HepG2 (cell line): Measurements from ENCODE around the gene RAB3D. TPM values are rescaled to one million over a fixed set of nuclear protein-coding genes. Genes with fewer than 3 reads are reported as not detected.
A peak's percentile ranks its signal among the peaks of the same experiment; 100 is the strongest.

ENCODE experiments used
- CBX5 ChIP-seq: sonication (generic); formaldehyde crosslinking; IDR thresholded peaks from 2 replicates; pipeline ENCODE4 v1.4.0; 2020; ENCODE audit warnings: missing genetic modification reagents, borderline replicate concordance
- CCAR2 ChIP-seq: fragments of 200-400 bp; formaldehyde crosslinking; optimal IDR thresholded peaks from 2 replicates; pipeline ENCODE3; 2018; ENCODE audit warnings: low read depth, mild to moderate bottlenecking, low read length, moderate library complexity
- ETV5 ChIP-seq: IDR thresholded peaks from 2 replicates; pipeline ENCODE4 v1.6.1; 2018; ENCODE audit warnings: missing biosample characterization, missing genetic modification reagents, inconsistent platforms, borderline replicate concordance
- ETV6 ChIP-seq: sonication (generic); formaldehyde crosslinking; conservative IDR thresholded peaks from 2 replicates; pipeline ENCODE4 v1.4.0; 2020; ENCODE audit warnings: missing genetic modification reagents
- GFI1 ChIP-seq: sonication (generic); formaldehyde crosslinking; IDR thresholded peaks from 2 replicates; pipeline ENCODE4 v1.5.0; 2020; ENCODE audit warnings: missing genetic modification reagents, mild to moderate bottlenecking, borderline replicate concordance
- HNF1B ChIP-seq: sonication (generic); formaldehyde crosslinking; IDR thresholded peaks from 2 replicates; pipeline ENCODE4 v1.5.1; 2020; ENCODE audit warnings: mild to moderate bottlenecking, moderate library complexity, missing genetic modification reagents
- HOXA9 ChIP-seq: sonication (generic); formaldehyde crosslinking; IDR thresholded peaks from 2 replicates; pipeline ENCODE4 v1.8.1; 2022; ENCODE audit warnings: missing genetic modification reagents, mild to moderate bottlenecking, moderate library complexity, borderline replicate concordance
- NFE2L1 ChIP-seq: sonication (generic); formaldehyde crosslinking; IDR thresholded peaks from 2 replicates; pipeline ENCODE4 v1.4.0; 2020; ENCODE audit warnings: missing genetic modification reagents, mild to moderate bottlenecking, borderline replicate concordance
- NKX3-1 ChIP-seq: sonication (generic); formaldehyde crosslinking; IDR thresholded peaks from 2 replicates; pipeline ENCODE4 v1.5.0; 2020; ENCODE audit warnings: missing genetic modification reagents
- POLR2A ChIP-seq, 2 experiments: IDR thresholded peaks; 2 replicates each; pipeline ENCODE4 v1.6.1; 2011; ENCODE audit warnings: low read depth in 2 of 2, low read length in 2 of 2, mild to moderate bottlenecking in 1 of 2, moderate library complexity in 1 of 2; ENCODE audit not compliant: insufficient read depth in 1 of 2
- SIX4 ChIP-seq: sonication (generic); formaldehyde crosslinking; IDR thresholded peaks from 2 replicates; pipeline ENCODE4 v1.4.0; 2020; ENCODE audit warnings: missing genetic modification reagents
- SKI ChIP-seq: fragments of 450-650 bp; IDR thresholded peaks from one replicate; pipeline ENCODE4 v1.6.1; 2018; ENCODE audit warnings: mild to moderate bottlenecking; ENCODE audit not compliant: partially characterized antibody
- SMARCE1 ChIP-seq: fragments of 450-650 bp; IDR thresholded peaks from 2 replicates; pipeline ENCODE4 v1.6.1; 2017; ENCODE audit warnings: borderline replicate concordance
- SNRNP70 ChIP-seq: fragments of 200-400 bp; formaldehyde crosslinking; IDR thresholded peaks from 2 replicates; pipeline ENCODE4 v1.6.1; 2017; ENCODE audit warnings: mild to moderate bottlenecking, low read depth, low read length, moderate library complexity
- TBL1XR1 ChIP-seq: fragments of 150-350 bp; IDR thresholded peaks from 2 replicates; pipeline ENCODE4 v1.6.1; 2014; ENCODE audit warnings: borderline replicate concordance, low read length; ENCODE audit not compliant: partially characterized antibody
- ZBTB10 ChIP-seq: sonication (generic); formaldehyde crosslinking; IDR thresholded peaks from 2 replicates; pipeline ENCODE4 v1.4.0; 2020; ENCODE audit warnings: missing genetic modification reagents, borderline replicate concordance
- ZBTB44 ChIP-seq: sonication (generic); formaldehyde crosslinking; IDR thresholded peaks from 2 replicates; pipeline ENCODE4 v1.4.0; 2020; ENCODE audit warnings: missing genetic modification reagents
- ZBTB7B ChIP-seq: sonication (generic); formaldehyde crosslinking; IDR thresholded peaks from 2 replicates; pipeline ENCODE4 v1.4.0; 2020; ENCODE audit warnings: missing genetic modification reagents
- ZNF263 ChIP-seq: sonication (generic); formaldehyde crosslinking; IDR thresholded peaks from 2 replicates; pipeline ENCODE4 v1.4.0; 2020; ENCODE audit warnings: missing genetic modification reagents
- ZNF3 ChIP-seq: IDR thresholded peaks from 2 replicates; pipeline ENCODE4 v1.7.0; 2017; ENCODE audit warnings: inconsistent platforms
- ZNF572 ChIP-seq: sonication (generic); formaldehyde crosslinking; IDR thresholded peaks from 2 replicates; pipeline ENCODE4 v1.5.1; 2020; ENCODE audit warnings: mild to moderate bottlenecking, missing genetic modification reagents
- ZNF576 ChIP-seq: sonication (generic); formaldehyde crosslinking; IDR thresholded peaks from 2 replicates; pipeline ENCODE4 v1.4.0; 2020; ENCODE audit warnings: mild to moderate bottlenecking, missing genetic modification reagents
- ZNF672 ChIP-seq: sonication (generic); formaldehyde crosslinking; IDR thresholded peaks from 2 replicates; pipeline ENCODE4 v1.8.1; 2022; ENCODE audit warnings: missing genetic modification reagents
- ZNF724P ChIP-seq: sonication (generic); formaldehyde crosslinking; IDR thresholded peaks from 2 replicates; pipeline ENCODE4 v1.8.0; 2022; ENCODE audit warnings: missing genetic modification reagents, borderline replicate concordance
- ZNF781 ChIP-seq: sonication (generic); formaldehyde crosslinking; IDR thresholded peaks from 2 replicates; pipeline ENCODE4 v1.5.1; 2020; ENCODE audit warnings: borderline replicate concordance, mild to moderate bottlenecking, missing genetic modification reagents; ENCODE audit errors: not compliant biosample characterization
- polyA plus RNA-seq, 8 experiments: library from polyadenylated mRNA; depleted of rRNA in 3 of 8; stranded (reverse) in 7 of 8; unstranded in 1 of 8; fragments of >200 nt; fragmentation: Illumina TruSeq in 4 of 8; extraction: Trizol in 4 of 8; gene quantifications; 2 replicates each; pipeline versions ENCODE4 v1.2.1 to v1.2.3, GENCODE V29; 2011 to 2016; ENCODE audit warnings: low read depth in 4 of 8, missing spikeins in 1 of 8, mixed read lengths in 1 of 8; ENCODE audit not compliant: insufficient read depth in 1 of 8
- total RNA-seq, 5 experiments: library from RNA; depleted of rRNA; stranded (reverse); fragments of >200 nt; fragmentation: Illumina TruSeq; extraction: Trizol; gene quantifications; 2 replicates each; pipeline ENCODE4 v1.2.3, GENCODE V29; 2016; ENCODE audit warnings: low read depth in 1 of 5

The RAB3D gene
- total and polyA plus RNA-seq, 2 of the 13 experiments (the other 11 are each of a cell fraction or from before 2014, with no cell fraction given), result 2.0 to 16.1 TPM

- TF ChIP-seq ZNF3 (no peak), SKI (no peak), ZNF576 (no peak), NFE2L1 (CRISPR knock-in tag) (no peak), ZNF263 (CRISPR knock-in tag) (peak; percentile 73), ETV6 (CRISPR knock-in tag) (no peak), SMARCE1 (no peak), POLR2A (IDR thresholded peaks at IDR 0.05; ENCODE audit: insufficient read depth in 1 of 2, low read depth in 2 of 2, low read length in 2 of 2) (no peak), CBX5 (CRISPR knock-in tag) (no peak; the same call in 1 of the 2 replicates), ZBTB10 (0 out of 2 replicates have a peak, but pooled peaks have one; percentile 22), GFI1 (CRISPR knock-in tag) (no peak; the same call in 1 of the 2 replicates), SNRNP70 (no peak), ZNF781 (no peak), CCAR2 (no peak), ZBTB7B (peak; percentile 85), HNF1B (CRISPR knock-in tag) (0 out of 2 replicates have a peak, but pooled peaks have one; percentile 19), ZNF724P (CRISPR knock-in tag) (peak; percentile 0; the same call in 1 of the 2 replicates), TBL1XR1 (no peak), NKX3-1 (no peak), SIX4 (CRISPR knock-in tag) (no peak), ZNF672 (CRISPR knock-in tag) (no peak), ZBTB44 (no peak), ZNF572 (CRISPR knock-in tag) (0 out of 2 replicates have a peak, but pooled peaks have one; percentile 71), ETV5 (CRISPR knock-in tag) (0 out of 2 replicates have a peak, but pooled peaks have one; percentile 31), HOXA9 (CRISPR knock-in tag) (no peak)
Measured at GRCh38 chr19:11382898-11383705, 43.6 kb upstream of the RAB3D start (continued).
